ENCODE measurements around the gene GATA3. TPM values are rescaled to one million over a fixed set of nuclear protein-coding genes. Genes with fewer than 3 reads are reported as not detected.
A peak's percentile ranks its signal among the peaks of the same experiment; 100 is the strongest.

Gene GATA3
- total and polyA plus RNA-seq, 2 experiments from 2014 or later: 0.23 TPM; not detected in 1

DNA sequence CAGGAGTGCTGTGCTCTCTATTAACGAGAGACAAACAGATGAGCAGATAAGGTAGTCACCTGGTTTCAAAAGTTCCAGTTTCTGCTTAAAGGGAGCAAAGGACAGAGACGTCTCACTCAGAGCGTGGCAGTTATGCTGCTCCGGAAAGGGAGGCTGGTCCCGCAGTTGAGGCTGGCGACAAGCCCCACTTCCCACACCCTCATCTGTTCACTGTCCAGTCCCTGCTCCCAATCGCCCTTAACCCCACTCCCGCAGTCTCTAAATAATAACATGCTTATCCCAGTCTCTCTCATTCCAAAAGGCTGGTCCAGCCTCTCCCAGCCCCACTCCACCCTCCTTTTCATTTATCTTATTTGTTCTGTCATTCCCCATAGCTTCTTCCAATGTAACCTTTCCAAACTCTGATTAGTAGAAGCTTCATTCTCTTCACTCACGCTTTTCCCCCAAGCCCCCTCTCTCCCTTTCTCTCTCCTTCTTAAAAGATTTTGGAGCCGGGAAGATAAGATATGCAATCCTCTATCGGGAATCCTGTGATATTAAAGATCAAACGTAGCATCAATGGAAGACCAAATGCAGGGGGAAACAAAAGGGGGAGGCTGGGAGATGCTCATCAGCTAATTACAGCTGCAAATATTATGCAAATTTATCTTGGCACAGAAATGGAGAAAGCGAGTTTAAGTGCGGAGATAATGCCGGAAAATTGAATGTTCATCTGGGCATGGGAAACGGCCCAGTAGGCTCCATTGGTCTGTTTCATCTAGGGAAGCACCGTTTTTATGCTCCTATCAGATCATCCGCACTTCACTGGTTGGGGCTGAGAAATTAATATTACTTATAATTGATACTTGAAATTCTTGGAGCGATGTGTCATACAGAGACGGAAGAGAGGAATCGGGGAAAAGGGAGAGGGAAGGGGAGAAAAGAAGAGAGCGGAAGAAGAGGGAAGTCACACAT is 16.3 kb upstream of the GATA3 start:
- H3K27ac ChIP-seq (ENCODE audit: low read depth): no peak overlapping the region
- Mint-ChIP-seq H3K27me3 (ENCODE audit: insufficient read depth, low read depth, poor library complexity) (peaks cover 99% of the 10 kb centered on the region), H3K9me3 (no peaks in the 10 kb centered on the region; the same call in 2 of the 3 replicates), H3K4me1 (peaks cover 55% of the 10 kb centered on the region), H3K27ac (no peak overlapping the region), H3K36me3 (ENCODE audit: low read depth) (no peaks in the 10 kb centered on the region), H3K4me3 (no peak overlapping the region; the same call in 2 of the 3 replicates)
- peaks cover 21% of the 10 kb centered on the region for H3F3A ChIP-seq (replicated peaks; ENCODE audit: low read depth)
- DNase-seq (ENCODE audit: low spot score) (no peak), ATAC-seq (no peak)
- no peak overlapping the region for H3K4me2 ChIP-seq
- no peaks in the 10 kb centered on the region for H3K9me2 ChIP-seq (ENCODE audit: insufficient read depth)
- peaks cover 70% of the 10 kb centered on the region for H3K4me1 ChIP-seq (ENCODE audit: insufficient read depth)
- peaks cover 100% of the 10 kb centered on the region for H3K27me3 ChIP-seq (ENCODE audit: insufficient read depth)
- TF ChIP-seq ZNF462 (CRISPR knock-in tag; IDR thresholded peaks at IDR 0.05): no peak
- TF ChIP-seq EZH2phosphoT487 (IDR thresholded peaks at IDR 0.05; ENCODE audit: unreplicated experiment): peak; percentile 69
- TF ChIP-seq JUNB (IDR thresholded peaks at IDR 0.05; ENCODE audit: unreplicated experiment): no peak
- peak; percentile 96 for TF ChIP-seq EZH2 (IDR thresholded peaks at IDR 0.05; ENCODE audit: low read depth, unreplicated experiment)
- no peak overlapping the region for H2AFZ ChIP-seq
- peaks cover 32% of the 10 kb centered on the region for H4K20me1 ChIP-seq (replicated peaks; ENCODE audit: insufficient read depth)
- no peak overlapping the region for H3K4me3 ChIP-seq
- H3K36me3 ChIP-seq (ENCODE audit: insufficient read depth): no peaks in the 10 kb centered on the region
- H3K79me2 ChIP-seq (replicated peaks; ENCODE audit: insufficient read depth): no peaks in the 10 kb centered on the region

All from GM23338 (cell line).